Suppressor macrophage treated with lipopolysaccharide for 4 hours (primary cell): ENCODE measurements around the gene AMOTL1.
"Not testable (repeated sequence)": the region's sequence is repeated elsewhere in the genome, so short reads cannot be mapped to it uniquely, and the experiment has no call there.

Experiments used
- DNase-seq: peaks from one replicate; pipeline ENCODE4 v3.0.0-alpha.2; 2020

Gene AMOTL1

GRCh38 chr11:94771951-94772350 lies 3.8 kb downstream of the AMOTL1 start:
- no peak for DNase-seq

GRCh38 chr11:94773842-94774241 lies 5.7 kb downstream of the AMOTL1 start:
- no peak for DNase-seq

- no peak for DNase-seq
These were observed 6.2 kb downstream of the AMOTL1 start for GRCh38 chr11:94774345-94774744.

- DNase-seq = no peak
These were observed 7.6 kb downstream of the AMOTL1 start for GRCh38 chr11:94775567-94776327.

GRCh38 chr11:94776351-94777321 lies 8.5 kb downstream of the AMOTL1 start:
- DNase-seq = no peak

GRCh38 chr11:94780432-94780831 lies 12.3 kb downstream of the AMOTL1 start:
- DNase-seq = no peak

GRCh38 chr11:94781837-94782236 lies 13.7 kb downstream of the AMOTL1 start:
- DNase-seq = peak; percentile 40

GRCh38 chr11:94782446-94782845 lies 14.3 kb downstream of the AMOTL1 start:
- no peak for DNase-seq

- DNase-seq = no peak
These were observed 16.7 kb downstream of the AMOTL1 start for GRCh38 chr11:94784884-94785283.

GRCh38 chr11:94785509-94785908 lies 17.4 kb downstream of the AMOTL1 start:
- DNase-seq = no peak

GRCh38 chr11:94786264-94787126 lies 18.3 kb downstream of the AMOTL1 start:
- DNase-seq = peak; percentile 53

GRCh38 chr11:94787801-94788200 lies 19.6 kb downstream of the AMOTL1 start:
- DNase-seq = no peak

- DNase-seq = no peak
These were observed 20.2 kb downstream of the AMOTL1 start for GRCh38 chr11:94788396-94788795.

GRCh38 chr11:94790197-94790596 lies 22.0 kb downstream of the AMOTL1 start:
- no peak for DNase-seq

GRCh38 chr11:94790661-94791180 lies 22.6 kb downstream of the AMOTL1 start:
- no peak for DNase-seq

- no peak for DNase-seq
These were observed 23.2 kb downstream of the AMOTL1 start for GRCh38 chr11:94791216-94791889.

GRCh38 chr11:94791942-94792341 lies 23.8 kb downstream of the AMOTL1 start:
- not testable (repeated sequence) for DNase-seq

- DNase-seq = no peak
These were observed 24.3 kb downstream of the AMOTL1 start for GRCh38 chr11:94792451-94792850.

GRCh38 chr11:94793002-94793401 lies 24.8 kb downstream of the AMOTL1 start:
- DNase-seq = no peak

GRCh38 chr11:94793822-94794221 lies 25.7 kb downstream of the AMOTL1 start:
- DNase-seq = no peak

- peak; percentile 19 for DNase-seq
These were observed 26.4 kb downstream of the AMOTL1 start for GRCh38 chr11:94794287-94795168.
